ENCODE results near the gene NOXRED1.

Gene NOXRED1

DNA sequence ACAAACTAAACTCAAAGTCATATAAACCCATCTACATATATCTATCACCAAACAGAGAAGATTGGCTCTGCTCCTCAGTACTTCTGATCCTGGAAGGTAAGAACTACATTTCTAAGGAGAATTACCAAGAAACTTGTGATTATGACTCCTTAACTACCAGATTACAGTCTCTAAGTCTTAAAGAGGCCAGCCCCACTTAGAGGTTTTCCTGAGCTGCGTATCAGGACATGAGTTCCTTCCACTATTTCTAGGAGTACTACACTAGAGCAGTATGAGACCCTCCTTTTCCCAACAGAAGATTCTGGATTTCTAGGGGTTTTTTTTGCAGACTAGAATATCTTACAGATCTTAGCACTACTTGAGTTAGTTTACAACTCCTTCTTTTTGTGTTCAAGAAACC, at the start of gene NOXRED1:
Gene NOXRED1 (minus strand): TSS at position 101 of the 400 bp plus-strand sequence. CDS start 634 bp downstream, outside the sequence.
- no peak within 1 kb of the TSS for H2AFZ ChIP-seq (ENCODE audit: low read depth)
- H3K9ac ChIP-seq: no peak within 1 kb of the TSS
- no peak within 1 kb of the TSS for H3K27ac ChIP-seq
- H4K20me1 ChIP-seq (ENCODE audit: insufficient read depth): no peaks in the 10 kb centered on the region
- TF ChIP-seq, protein P1, sequence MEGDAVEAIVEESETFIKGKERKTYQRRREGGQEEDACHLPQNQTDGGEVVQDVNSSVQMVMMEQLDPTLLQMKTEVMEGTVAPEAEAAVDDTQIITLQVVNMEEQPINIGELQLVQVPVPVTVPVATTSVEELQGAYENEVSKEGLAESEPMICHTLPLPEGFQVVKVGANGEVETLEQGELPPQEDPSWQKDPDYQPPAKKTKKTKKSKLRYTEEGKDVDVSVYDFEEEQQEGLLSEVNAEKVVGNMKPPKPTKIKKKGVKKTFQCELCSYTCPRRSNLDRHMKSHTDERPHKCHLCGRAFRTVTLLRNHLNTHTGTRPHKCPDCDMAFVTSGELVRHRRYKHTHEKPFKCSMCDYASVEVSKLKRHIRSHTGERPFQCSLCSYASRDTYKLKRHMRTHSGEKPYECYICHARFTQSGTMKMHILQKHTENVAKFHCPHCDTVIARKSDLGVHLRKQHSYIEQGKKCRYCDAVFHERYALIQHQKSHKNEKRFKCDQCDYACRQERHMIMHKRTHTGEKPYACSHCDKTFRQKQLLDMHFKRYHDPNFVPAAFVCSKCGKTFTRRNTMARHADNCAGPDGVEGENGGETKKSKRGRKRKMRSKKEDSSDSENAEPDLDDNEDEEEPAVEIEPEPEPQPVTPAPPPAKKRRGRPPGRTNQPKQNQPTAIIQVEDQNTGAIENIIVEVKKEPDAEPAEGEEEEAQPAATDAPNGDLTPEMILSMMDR (conservative IDR thresholded peaks at IDR 0.05; ENCODE audit: low read depth, low read length): no peak
- H3K4me2 ChIP-seq: no peak within 1 kb of the TSS
- no peaks in the 10 kb centered on the region for H3K79me2 ChIP-seq (ENCODE audit: insufficient read depth, low read depth)
- H3K4me3 ChIP-seq (IDR thresholded peaks at IDR 0.05; ENCODE audit: insufficient read depth, low read depth, low read length): no peak within 1 kb of the TSS
- H3K27me3 ChIP-seq (ENCODE audit: insufficient read depth, low read depth): no peaks in the 10 kb centered on the region
- no peaks in the 10 kb centered on the region for H3K36me3 ChIP-seq (ENCODE audit: insufficient read depth)
- no peaks in the 10 kb centered on the region for H3K4me1 ChIP-seq (ENCODE audit: low read depth, poor library complexity, severe bottlenecking)

DNA sequence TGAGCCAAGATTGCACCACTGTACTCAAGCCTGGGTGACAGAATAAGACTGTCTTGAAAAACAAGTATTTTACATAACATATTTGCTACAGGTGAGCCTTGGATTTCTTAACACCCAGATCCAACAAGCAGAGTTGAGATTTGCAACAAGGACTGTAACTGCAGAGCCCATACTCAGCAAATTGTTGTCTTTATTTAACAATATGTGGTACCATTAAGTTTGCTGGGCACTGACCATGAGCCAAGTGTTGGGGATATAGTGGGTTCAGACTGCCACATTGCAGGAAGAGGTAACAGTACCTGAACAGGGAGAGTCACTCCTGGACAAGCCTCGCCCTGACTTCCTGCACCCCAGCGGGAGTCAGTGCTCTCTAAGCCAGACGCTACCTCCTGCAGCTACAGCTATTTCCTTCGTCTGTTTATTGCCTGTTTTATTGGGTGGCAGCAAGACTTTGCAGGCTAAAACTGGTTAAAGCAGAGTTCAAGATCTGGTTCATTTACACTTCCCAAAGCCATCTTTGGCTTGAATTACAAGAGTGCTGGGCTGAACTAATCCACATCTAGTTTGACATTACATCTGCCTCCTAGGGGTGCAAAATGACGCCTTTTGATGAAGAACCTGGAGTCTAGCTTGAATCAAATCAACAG, 47.0 kb upstream of the NOXRED1 start:
- Histone ChIP-seq H3K4me1 (ENCODE audit: low read depth, poor library complexity, severe bottlenecking) (no peaks in the 10 kb centered on the region), H3K4me2 (no peak overlapping the region), H3K27ac (no peak overlapping the region), H3K79me2 (ENCODE audit: insufficient read depth, low read depth) (no peaks in the 10 kb centered on the region), H4K20me1 (ENCODE audit: insufficient read depth) (no peaks in the 10 kb centered on the region), H3K4me3 (IDR thresholded peaks at IDR 0.05; ENCODE audit: insufficient read depth, low read depth, low read length) (no peak overlapping the region), H3K9ac (no peak overlapping the region), H3K27me3 (ENCODE audit: insufficient read depth, low read depth) (no peaks in the 10 kb centered on the region), H3K36me3 (ENCODE audit: insufficient read depth) (no peaks in the 10 kb centered on the region), H2AFZ (ENCODE audit: low read depth) (no peak overlapping the region)
- TF ChIP-seq, protein P1 (conservative IDR thresholded peaks at IDR 0.05; ENCODE audit: low read depth, low read length): no peak

- Histone ChIP-seq H3K4me2 (no peak overlapping the region), H3K27me3 (ENCODE audit: insufficient read depth, low read depth) (no peaks in the 10 kb centered on the region), H3K79me2 (ENCODE audit: insufficient read depth, low read depth) (no peaks in the 10 kb centered on the region), H3K27ac (no peak overlapping the region), H2AFZ (ENCODE audit: low read depth) (no peak overlapping the region), H3K4me1 (ENCODE audit: low read depth, poor library complexity, severe bottlenecking) (no peaks in the 10 kb centered on the region), H3K9ac (no peak overlapping the region), H4K20me1 (ENCODE audit: insufficient read depth) (no peaks in the 10 kb centered on the region), H3K36me3 (ENCODE audit: insufficient read depth) (no peaks in the 10 kb centered on the region), H3K4me3 (IDR thresholded peaks at IDR 0.05; ENCODE audit: insufficient read depth, low read depth, low read length) (no peak overlapping the region)
- TF ChIP-seq, protein P1 (conservative IDR thresholded peaks at IDR 0.05; ENCODE audit: low read depth, low read length): no peak
These were observed 46.2 kb upstream of the NOXRED1 start for GRCh38 chr14:77469539-77469938.

DNA sequence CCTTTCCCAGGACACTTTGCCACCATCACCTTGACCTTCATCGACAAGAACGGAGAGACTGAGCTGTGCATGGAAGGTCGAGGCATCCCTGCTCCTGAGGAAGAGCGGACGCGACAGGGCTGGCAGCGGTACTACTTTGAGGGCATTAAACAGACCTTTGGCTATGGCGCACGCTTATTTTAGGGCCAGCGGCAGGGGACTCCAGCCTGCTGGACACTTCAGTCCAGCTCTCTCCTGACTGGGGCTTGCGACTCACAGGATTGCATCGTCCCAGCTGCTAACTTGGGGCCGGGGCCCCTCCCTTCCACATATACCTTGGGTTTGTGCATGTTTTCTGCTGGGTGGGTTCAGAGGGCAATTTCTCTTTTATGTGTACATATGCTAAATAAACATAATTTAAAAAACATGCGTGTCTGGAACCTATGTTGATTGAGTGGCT, 45.8 kb upstream of the NOXRED1 start:
- H3K27me3 ChIP-seq (ENCODE audit: insufficient read depth, low read depth): no peaks in the 10 kb centered on the region
- no peak overlapping the region for H2AFZ ChIP-seq (ENCODE audit: low read depth)
- H3K9ac ChIP-seq: no peak overlapping the region
- TF ChIP-seq, protein P1 (conservative IDR thresholded peaks at IDR 0.05; ENCODE audit: low read depth, low read length): no peak
- H3K4me1 ChIP-seq (ENCODE audit: low read depth, poor library complexity, severe bottlenecking): no peaks in the 10 kb centered on the region
- H3K4me2 ChIP-seq: no peak overlapping the region
- H3K4me3 ChIP-seq (IDR thresholded peaks at IDR 0.05; ENCODE audit: insufficient read depth, low read depth, low read length): no peak overlapping the region
- H3K36me3 ChIP-seq (ENCODE audit: insufficient read depth): no peaks in the 10 kb centered on the region
- H4K20me1 ChIP-seq (ENCODE audit: insufficient read depth): no peaks in the 10 kb centered on the region
- H3K27ac ChIP-seq: no peak overlapping the region
- no peaks in the 10 kb centered on the region for H3K79me2 ChIP-seq (ENCODE audit: insufficient read depth, low read depth)

Data from KMS-11 (cell line).